Stimulated activated CD4-positive, alpha-beta T cell treated with anti-CD3 and anti-CD28 coated beads, Interleukin-1b, Interleukin-23, amount 100 ng/mL, for 48 hours (primary cell): ENCODE data around the gene RAN.
"Not testable (repeated sequence)": the region's sequence is repeated elsewhere in the genome, so short reads cannot be mapped to it uniquely, and the experiment has no call there.

Source experiments
- DNase-seq: peaks from one replicate; pipeline ENCODE4 v3.0.0-alpha.2; 2020

The RAN gene

DNA sequence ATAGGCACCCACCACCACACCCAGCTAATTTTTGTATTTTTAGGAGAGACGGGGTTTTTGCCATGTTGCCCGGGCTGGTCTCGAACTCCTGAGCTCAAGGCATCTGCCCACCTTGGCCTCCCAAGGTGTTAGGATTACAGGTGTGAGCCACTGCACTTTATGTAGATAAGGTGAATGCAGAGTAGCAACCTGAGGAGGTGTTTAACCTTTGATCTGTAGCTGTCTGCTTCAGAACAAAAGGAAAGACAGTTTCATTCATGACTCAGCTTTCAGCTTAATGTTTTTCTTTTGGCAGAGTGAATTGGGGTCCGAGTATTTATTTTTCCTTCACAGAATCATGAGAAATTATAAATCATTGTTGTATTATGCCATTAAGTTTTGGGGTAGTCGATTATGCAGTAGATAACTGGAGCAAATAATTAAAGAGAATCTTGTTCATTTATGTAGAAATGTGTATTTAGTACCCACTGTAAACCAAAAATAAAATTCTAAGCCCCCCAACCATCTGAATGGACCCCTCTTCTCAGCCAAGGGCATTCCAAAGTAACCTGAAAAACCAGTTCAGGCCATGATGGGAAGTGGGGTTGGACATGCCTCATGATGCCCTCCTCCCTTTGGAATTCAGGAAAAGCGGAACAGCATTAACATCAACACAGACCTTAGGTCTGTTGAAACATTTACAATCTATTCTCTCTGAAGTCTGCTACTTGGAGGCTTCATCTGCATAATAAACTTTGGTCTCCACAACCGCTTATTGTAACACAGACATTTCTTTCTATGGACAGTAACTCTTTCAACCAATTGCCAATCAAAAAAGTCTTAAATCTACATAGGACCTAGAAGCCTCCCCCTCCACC, 22.1 kb upstream of the RAN start:
- no peak for DNase-seq

DNA sequence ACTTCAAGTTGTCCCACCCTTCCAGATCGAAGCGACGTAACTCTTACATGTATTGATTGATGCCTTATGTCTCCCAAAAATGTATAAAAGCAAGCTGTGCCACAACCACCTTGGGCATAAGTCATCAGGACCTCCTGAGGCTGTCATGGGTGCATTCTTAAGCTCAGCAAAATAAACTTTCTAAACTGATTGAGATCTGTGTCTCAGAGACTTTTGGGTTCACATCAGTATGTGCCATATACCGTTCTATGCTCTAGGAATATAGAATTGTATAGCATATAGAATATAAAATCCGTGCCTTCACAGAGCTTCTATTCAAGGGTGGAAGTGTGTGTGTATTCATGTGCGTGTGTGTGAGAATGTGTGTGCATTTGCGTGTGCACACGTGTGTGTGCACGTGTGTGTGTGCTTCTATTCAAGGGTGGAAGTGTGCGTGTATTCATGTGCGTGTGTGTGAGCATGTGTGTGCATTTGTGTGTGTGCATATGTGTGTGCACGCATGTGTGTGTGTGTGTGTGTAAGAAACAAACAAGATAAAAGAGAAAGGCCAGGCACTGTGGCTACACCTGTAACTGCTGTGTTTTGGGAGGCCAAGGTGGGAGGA, 21.3 kb upstream of the RAN start:
- DNase-seq = no peak

DNA sequence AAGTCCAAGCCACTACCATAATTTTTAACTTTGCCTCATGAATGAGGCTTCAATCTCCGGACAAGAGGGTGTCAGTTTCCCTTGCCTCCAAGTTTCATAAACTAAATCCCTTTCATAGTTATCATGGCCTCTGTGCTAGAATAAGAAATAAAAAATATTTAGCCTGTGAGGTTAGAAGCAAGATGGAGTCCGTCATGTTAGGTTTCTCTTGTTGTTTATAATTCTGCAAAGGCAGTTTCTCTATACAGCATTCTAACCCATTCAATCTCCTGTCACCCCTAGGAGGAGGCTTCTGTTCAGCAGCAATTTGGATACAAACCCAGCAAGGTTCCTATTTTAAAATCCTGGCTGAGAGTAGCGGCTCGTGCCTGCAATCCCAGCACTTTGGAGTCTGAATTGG, 15.8 kb upstream of the RAN start:
- no peak for DNase-seq

DNA sequence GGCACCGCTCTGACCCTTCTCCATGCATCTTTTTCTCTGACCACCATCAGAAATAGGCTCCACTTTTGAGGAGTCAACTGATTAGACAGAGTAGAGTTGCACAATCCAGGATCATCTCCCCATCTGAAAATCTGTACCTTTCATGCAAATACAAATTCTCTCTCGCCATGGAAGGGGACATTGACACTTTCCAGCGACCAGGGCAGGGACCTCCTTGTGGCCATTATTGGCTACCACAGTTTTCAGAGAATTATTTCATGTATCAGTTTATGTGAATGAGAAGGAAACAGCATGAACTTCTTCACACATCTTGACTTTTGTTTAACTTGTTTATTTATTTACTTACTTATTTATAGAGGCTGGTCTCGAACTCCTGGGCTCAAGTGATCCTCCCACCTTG, 13.8 kb upstream of the RAN start:
- no peak for DNase-seq

DNA sequence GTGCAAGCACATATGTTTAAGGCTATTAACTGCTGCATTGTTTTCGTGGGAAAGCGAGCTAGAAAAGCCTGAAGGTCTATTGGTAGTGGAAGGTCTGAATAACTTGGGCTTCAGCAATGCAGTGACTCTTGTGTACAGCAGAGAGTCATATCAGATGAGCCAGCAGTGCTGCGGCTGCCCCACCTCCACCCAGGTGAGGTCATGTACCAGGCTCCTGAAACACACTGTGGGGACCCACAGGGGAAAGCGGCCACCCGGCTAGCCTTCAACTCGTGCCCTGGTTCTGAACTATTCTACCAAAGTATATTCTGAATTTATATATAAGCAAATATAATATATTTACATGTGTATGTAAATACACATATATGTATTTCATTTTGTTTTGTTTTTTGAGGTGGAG, 12.7 kb upstream of the RAN start:
- no peak for DNase-seq

DNA sequence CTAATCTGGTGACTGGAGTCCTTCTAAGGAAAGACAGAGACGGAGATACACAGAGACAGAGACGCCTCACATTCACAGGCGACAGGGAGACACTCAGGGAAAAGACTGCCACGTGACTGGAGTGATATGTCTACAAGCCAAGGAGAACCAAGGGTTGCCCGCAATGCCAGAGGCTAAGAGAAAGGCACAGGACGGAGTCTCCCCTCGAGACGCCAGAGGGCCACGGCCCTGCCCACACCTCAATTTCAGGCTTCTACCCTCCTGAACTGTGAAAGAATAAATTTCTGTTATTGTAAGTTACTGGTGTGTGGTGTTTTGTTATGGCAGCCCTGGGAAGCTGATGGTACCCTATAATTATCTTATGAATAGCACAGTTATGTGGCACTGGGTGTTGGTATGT, 11.6 kb upstream of the RAN start:
- DNase-seq = no peak

DNA sequence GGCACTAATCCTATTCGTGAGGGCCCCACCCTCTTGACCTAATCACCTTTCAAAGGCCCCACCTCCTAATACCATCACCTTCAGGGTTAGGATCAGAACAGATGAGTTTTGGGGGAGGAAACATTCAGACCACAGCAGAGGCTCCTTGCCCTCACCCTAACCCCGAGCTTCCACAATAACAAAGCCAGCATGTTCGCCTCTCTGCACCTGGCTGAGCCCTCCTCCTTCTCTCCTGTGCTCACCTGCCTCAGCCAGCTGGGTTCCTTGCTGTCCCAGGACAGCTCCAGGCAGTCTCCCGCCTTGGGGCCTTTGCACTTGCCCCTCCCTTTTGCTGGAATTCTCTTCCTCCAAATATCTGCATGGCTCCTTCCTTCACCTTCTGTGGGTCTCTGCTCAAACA, 9.7 kb upstream of the RAN start:
- DNase-seq = no peak

DNA sequence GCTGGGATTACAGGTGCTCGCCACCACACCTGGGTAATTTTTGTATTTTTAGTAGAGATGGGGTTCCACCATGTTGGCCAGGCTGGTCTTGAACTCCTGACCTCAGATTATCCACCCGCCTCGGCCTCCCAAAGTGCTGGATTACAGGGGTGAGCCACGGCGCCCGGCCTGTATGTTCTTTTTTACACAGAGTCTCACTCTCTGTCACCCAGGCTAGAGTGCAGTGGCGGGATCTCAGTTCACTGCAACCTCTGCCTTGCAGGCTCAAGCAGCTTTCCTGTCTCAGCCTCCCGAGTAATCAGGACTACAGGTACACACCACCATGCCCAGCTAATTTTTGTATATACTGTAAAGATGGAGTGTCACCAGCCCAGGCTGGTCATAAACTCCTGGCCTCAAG, 9.1 kb upstream of the RAN start:
- DNase-seq = not testable (repeated sequence)

DNA sequence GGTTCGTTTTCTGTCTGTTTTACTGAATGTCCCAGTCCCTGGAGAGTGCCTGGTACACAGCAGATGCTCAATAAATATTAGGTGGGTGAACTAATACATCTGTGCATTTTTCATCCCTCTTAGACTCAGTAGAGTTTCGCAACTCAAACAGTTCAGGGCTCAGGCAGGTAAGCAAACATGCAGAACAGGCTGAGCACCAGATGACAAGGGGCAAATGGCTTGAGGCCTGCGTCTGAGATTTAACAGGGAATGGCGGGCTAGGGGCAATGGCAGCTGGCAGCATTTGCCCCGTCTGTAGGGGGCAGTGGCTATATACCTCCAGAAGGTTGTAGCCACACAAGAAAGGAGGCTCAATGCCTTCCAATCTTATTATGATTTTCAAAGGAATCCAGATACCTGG, 8.6 kb upstream of the RAN start:
- DNase-seq = no peak

DNA sequence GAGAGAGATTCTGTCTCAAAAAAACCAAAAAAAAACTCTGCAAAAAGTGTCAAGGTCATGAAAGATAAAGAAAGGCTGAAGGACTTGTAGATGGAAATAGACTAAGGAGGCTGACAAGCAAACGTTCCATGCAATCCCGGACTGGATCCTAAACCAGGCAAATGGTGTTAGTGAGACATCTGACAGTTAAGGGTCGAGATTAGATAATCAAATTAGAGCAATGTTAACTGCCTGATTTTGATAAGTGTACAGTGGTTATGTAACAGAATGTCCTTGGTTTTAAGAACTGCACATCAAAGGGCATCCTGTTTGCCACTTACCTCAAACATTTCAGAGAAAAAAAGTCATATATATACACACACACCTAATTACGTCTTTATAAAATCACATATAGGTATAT, 3.5 kb upstream of the RAN start:
- no peak for DNase-seq

DNA sequence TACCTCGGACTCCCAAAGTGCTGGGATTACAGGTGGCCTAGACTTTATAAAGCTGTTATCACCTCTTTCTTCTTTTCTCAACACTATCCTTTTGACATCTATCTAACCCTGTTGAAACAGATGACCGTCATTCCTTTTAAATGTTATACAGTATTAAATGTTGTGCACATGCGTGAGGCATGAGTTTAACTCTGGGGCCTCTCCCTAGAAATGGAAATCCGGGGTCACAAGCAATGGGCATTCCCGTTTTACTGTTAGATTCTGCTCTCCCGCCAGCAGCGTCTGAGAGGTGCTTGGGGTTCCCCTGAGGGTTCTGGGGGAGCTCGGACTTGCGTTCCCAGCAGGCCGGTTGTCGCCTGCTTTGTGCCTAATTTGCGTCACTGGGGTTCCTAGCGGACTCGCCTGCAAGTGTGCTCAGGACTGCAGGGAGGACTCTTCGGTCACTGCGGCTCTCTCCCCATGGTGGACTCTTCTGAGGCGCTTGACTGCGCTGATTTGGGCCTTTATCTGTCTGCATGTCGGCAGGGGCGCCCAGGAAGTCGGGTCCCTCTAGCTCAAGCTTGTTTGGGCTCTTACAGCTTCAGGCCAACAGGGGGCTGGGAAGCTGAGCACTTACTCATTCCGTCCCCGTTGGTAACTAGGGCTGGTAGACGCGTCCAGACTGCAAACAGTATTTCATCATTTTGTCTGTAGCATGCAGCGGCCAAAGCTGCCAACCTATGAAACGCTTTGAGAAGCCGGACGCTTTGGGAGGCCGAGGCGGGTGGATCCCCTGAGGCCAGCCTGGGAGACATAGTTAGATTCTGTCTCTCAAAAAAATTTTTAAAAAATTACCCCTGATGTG, 1.2 kb upstream of the RAN start:
- peak; percentile 82 for DNase-seq

DNA sequence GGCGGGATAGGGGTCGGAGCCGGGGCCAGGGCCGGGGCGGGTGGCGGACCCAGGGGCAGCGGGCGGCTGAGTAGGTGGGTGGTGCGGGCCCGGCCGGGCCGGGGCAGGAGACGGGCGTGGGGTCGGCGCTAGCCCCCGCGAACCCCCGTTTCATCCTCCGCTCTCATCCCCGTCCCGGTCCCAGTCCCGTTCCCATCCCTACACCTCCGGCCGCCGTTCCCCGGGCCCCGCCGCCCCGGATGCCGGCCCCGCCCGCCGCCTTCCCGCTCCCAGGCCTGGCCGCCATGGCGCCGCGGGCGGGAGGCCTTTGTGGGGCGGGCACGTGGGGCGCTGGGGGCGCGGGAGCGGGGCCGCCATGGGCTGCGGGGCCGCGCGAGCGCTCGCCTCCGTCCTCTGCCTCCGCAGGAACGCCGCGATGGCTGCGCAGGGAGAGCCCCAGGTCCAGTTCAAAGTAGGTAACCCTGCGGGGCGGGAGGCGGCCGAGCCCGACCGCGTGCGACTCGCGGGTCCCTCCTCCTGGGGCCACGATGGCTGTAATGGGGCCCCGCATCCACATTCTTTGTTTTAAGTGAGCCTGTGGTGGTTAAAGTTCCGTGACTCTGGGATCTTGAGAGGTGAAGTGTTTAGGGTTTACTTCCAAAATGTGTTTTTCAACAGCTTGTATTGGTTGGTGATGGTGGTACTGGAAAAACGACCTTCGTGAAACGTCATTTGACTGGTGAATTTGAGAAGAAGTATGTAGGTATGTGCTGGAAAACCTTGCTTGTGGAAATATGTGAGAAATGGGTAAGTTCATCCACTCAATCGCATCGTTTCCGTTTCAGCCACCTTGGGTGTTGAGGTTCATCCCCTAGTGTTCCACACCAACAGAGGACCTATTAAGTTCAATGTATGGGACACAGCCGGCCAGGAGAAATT, 572 bp downstream of the RAN start:
- DNase-seq = peak; percentile 48

DNA sequence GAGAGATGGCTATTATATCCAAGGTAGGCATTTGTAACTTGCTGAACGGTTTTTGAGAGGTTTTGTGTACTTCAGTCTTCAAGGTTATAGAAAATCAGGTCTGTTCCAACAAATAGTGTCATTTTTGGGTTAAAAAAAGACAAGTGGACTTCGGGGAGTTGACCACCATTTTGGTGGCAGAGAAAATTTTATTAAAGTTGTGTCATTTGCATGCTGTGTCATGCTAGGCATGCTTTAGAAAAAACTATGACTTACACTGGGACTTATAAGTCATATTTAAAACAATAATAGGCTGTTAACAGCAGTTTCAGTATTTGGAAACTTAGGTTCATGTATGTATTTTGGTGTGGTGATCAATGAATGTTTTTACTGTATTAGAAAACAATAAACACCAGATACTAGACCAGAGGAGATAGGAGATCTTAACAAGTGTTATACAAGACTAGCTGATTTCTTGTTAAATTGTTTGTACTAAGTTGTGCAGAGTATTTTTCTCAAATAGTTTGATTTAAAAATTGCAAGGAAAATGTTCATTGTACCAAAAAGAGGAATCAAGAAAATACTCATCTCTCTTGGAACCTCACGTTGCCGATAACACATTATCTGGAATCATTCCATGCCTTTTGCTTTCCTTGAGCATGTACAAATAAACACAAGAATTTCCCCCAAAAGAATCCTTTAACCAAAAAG, 1.4 kb downstream of the RAN start:
- no peak for DNase-seq

DNA sequence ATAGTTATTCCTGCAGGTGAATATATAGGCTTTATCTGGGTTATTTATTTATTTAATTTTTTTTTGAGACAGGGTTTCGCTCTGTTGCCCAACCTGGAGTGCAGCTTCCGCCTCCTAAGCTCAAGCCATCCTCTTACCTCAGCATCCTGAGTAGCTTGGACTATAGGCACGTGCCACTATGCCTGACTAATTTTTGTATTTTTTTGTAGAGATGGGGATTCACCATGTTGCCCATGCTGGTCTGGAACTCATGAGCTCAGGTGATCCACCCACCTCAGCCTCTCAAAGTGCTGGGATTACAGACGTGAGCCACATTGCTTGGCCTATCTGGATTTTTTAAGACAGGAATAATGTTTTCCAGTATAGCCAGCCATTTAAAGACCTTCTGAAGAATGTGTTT, 2.0 kb downstream of the RAN start:
- peak; percentile 14 for DNase-seq

DNA sequence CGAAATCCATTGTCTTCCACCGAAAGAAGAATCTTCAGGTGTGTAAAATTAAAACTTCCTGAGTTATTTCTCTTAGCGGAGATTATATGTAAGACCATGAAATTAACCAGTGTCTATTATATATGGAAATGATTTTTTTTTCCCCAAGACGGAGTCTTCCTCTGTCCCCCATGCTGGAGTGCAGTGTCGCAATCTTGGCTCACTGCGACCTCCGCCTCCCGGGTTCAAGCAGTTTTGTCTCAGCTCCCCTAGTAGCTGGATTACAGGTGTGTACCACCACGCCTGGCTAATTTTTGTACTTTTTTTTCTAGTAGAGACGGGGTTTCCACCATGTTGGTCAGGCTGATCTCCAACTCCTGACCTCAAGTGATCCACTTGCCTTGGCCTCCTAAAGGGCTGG, 2.8 kb downstream of the RAN start:
- DNase-seq = no peak

DNA sequence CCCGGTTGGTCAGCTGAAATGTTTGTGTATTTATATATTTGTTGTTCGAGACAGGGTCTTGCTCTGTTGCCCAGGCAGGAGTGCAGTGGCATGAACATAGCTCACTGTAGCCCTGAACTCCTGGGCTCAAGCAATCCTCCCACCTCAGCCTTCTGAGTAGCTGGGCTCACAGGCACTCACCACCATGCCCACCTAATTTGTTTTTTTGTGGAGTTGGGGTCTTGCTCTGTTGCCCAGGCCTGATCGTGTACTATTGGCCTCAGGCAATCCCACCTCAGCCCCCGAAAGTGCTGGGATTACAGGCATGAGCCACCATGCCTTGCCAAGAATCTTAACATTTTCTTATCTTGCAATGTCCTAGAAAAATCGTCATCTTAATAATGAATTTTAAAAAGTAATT, 3.3 kb downstream of the RAN start:
- no peak for DNase-seq

DNA sequence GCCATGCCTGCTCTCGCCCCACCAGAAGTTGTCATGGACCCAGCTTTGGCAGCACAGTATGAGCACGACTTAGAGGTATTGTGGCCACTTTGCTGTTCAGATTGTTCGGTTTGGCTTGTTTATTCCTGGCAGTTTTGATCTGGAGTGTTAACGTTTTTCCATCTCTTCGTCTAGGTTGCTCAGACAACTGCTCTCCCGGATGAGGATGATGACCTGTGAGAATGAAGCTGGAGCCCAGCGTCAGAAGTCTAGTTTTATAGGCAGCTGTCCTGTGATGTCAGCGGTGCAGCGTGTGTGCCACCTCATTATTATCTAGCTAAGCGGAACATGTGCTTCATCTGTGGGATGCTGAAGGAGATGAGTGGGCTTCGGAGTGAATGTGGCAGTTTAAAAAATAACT, 3.8 kb downstream of the RAN start:
- DNase-seq = not testable (repeated sequence)

DNA sequence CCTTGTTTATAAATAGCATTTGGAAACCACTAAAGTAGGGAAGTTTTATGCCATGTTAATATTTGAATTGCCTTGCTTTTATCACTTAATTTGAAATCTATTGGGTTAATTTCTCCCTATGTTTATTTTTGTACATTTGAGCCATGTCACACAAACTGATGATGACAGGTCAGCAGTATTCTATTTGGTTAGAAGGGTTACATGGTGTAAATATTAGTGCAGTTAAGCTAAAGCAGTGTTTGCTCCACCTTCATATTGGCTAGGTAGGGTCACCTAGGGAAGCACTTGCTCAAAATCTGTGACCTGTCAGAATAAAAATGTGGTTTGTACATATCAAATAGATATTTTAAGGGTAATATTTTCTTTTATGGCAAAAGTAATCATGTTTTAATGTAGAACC, 4.4 kb downstream of the RAN start:
- no peak for DNase-seq

DNA sequence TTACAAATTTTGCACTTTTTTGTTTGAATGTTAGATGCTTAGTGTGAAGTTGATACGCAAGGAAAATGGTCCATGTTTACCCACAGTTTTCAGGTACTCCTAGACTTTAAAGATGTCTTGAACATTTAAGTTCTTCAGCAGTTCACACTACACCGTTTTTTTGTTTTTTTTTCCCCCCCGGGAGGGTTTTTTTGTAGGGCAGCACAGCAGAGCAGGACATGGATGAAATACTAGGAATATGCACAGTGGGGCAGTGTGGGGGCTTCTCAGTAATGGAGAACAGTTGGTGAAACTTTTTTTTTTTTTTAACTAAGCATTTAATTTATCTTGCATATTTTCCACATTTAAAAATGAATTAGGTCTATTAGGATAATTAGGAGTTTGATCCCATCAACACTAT, 4.9 kb downstream of the RAN start:
- DNase-seq = no peak

DNA sequence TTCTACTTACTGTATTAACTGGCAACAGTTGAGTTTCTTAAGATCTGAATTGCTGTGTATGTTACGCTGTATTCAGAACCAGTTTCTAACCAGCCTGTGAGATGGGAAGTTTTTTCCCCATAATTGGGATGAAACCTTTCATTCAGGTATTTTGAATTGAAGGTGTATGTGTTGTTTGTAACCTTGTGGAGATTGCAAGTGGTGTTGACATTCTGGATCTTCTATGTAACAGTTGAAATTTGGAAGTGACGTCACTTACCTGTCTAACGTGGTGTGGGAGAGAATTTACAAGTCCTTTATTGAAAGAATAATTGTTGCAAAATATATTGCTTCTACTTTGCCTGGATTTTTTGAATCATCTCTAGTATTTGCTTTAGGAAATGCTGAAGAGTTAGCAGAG, 5.5 kb downstream of the RAN start:
- no peak for DNase-seq

DNA sequence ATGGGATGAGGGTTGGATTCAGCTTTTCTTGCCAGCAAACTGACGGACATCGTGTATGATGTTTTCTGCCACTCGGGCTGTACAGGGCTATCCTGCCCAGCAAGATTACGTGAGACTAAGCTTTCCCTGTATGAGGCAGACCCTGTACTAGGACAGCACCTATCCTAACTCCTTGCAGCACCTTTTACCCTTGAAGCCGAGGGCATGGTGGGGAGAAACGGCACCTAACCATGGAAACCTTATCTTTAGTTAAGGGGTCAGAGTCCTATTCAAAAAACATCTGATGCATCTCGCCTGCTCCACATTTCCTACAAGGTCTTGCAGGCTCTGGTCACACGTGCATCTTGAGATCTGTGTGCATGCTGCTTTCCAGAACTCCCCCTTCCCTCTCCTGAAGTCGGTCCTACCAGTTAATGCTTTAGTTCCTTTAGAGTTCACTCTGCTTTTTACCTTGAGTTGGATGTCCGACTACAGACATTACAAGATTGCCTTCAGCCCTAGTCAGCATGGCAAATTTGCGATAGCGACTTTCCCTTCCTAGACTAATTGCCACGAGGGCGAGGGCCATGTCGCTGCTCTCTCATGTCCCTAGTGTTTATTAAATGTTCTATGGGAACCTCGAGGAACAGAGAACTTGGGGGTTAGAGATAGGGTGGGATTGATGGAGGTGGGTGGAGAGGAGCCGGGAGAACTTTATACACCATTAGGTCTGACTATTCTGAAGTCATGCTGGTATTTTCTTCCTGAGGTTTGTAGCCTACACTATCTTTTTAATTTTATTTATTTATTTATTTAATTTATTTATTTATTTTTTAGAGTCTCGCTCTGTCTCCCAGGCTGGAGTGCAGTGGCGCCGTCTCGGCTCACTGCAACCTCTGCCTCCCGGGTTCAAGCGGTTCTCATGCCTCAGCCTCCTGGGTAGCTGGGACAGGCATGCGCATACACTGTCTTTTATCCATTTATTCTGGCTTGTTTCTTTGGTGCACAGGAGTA, 6.6 kb downstream of the RAN start:
- no peak for DNase-seq
